H1 (cell line): Measurements from ENCODE around the gene GSTT2. TPM values are rescaled to one million over a fixed set of nuclear protein-coding genes. Genes with fewer than 3 reads are reported as not detected.
"Not testable (repeated sequence)": the region's sequence is repeated elsewhere in the genome, so short reads cannot be mapped to it uniquely, and the experiment has no call there.

Source experiments
- CTCF ChIA-PET: fragments of 300-600 bp; sonication (Branson Sonifier 250); formaldehyde crosslinking; loops from one replicate; lab custom pipeline; 2021; ENCODE audit not compliant: partially characterized antibody; lab: Charles Lee
- POLR2A ChIA-PET: fragments of 300-600 bp; sonication (Branson Sonifier 250); formaldehyde crosslinking; loops from one replicate; lab custom pipeline; 2021; ENCODE audit warnings: inconsistent platforms; ENCODE audit not compliant: partially characterized antibody; lab: Charles Lee
- DNase-seq, 2 experiments: peaks; one replicate each; pipeline versions ENCODE4 v3.0.0 to v3.0.0-alpha.2; 2010 to 2022; ENCODE audit warnings: low spot score in 2 of 2, low read depth in 1 of 2, mixed read lengths in 1 of 2
- FAIRE-seq: peaks from 2 replicates; lab custom pipeline; 2011; peaks lifted over from hg19 to GRCh38; lab: Jason Lieb, UNC
- H2AFZ ChIP-seq: 2 replicates; pipeline ENCODE4 v1.8.1; 2012; ENCODE audit warnings: low read length, inconsistent platforms
- H2AK5ac ChIP-seq: 2 replicates; pipeline ENCODE4 v1.6.1; 2013; ENCODE audit warnings: low read depth, low read length
- H2BK120ac ChIP-seq: replicated peaks from 2 replicates; pipeline ENCODE3; 2013; ENCODE audit warnings: low read depth, low read length, inconsistent platforms
- H2BK12ac ChIP-seq: 2 replicates; pipeline ENCODE4 v1.6.1; 2013; ENCODE audit warnings: low read depth, low read length
- H2BK15ac ChIP-seq: 2 replicates; pipeline ENCODE4 v1.6.1; 2013; ENCODE audit warnings: low read length
- H2BK20ac ChIP-seq: 2 replicates; pipeline ENCODE4 v1.6.1; 2013; ENCODE audit warnings: low read length
- H2BK5ac ChIP-seq: 2 replicates; pipeline ENCODE4 v1.6.1; 2013; ENCODE audit warnings: low read depth, low read length
- H3K14ac ChIP-seq: 2 replicates; pipeline ENCODE4 v1.6.1; 2013; ENCODE audit warnings: inconsistent platforms; ENCODE audit not compliant: insufficient read length
- H3K18ac ChIP-seq: 2 replicates; pipeline ENCODE4 v1.6.1; 2013; ENCODE audit warnings: low read length; ENCODE audit errors: extremely low read depth
- H3K23ac ChIP-seq: 2 replicates; pipeline ENCODE4 v1.6.1; 2013; ENCODE audit warnings: inconsistent platforms; ENCODE audit not compliant: insufficient read length
- H3K23me2 ChIP-seq: 2 replicates; pipeline ENCODE4 v1.6.1; 2013; ENCODE audit warnings: low read depth, low read length
- H3K27ac ChIP-seq: 2 replicates; pipeline ENCODE4 v1.6.1; 2011; ENCODE audit warnings: low read depth, low read length, inconsistent platforms
- H3K27me3 ChIP-seq, 4 experiments: replicated peaks in 1 of 4; 1 replicate in 1 of 4; 2 replicates in 3 of 4; pipeline versions ENCODE4 v1.6.1 to v1.8.1; 2011 to 2013; ENCODE audit warnings: low read length in 3 of 4, mild to moderate bottlenecking in 3 of 4, inconsistent platforms in 2 of 4, mixed read lengths in 2 of 4, moderate library complexity in 1 of 4; ENCODE audit not compliant: control insufficient read depth in 3 of 4, insufficient read depth in 3 of 4; ENCODE audit errors: extremely low read depth in 1 of 4
- H3K36me3 ChIP-seq, 4 experiments: 2 replicates each; pipeline versions ENCODE4 v1.6.1 to v1.8.1; 2011 to 2013; ENCODE audit warnings: mild to moderate bottlenecking in 4 of 4, low read length in 3 of 4, moderate library complexity in 2 of 4, control low read depth in 1 of 4, inconsistent platforms in 1 of 4; ENCODE audit not compliant: insufficient read depth in 4 of 4, control insufficient read depth in 2 of 4
- H3K4ac ChIP-seq: replicated peaks from 2 replicates; pipeline ENCODE3; 2013; ENCODE audit warnings: low read length, low read depth, mixed read lengths, inconsistent platforms; ENCODE audit not compliant: insufficient read length
- H3K4me1 ChIP-seq, 4 experiments: replicated peaks in 1 of 4; 1 replicate in 1 of 4; 2 replicates in 3 of 4; pipeline versions ENCODE4 v1.6.1 to v1.8.1; 2011 to 2013; ENCODE audit warnings: low read length in 3 of 4, inconsistent platforms in 2 of 4, mixed read lengths in 1 of 4; ENCODE audit not compliant: insufficient read depth in 4 of 4, control insufficient read depth in 3 of 4
- H3K4me2 ChIP-seq, 2 experiments: 2 replicates each; pipeline versions ENCODE4 v1.6.1 to v1.8.1; 2011 to 2013; ENCODE audit warnings: low read depth in 2 of 2, low read length in 2 of 2, control low read depth in 1 of 2, inconsistent platforms in 1 of 2, mild to moderate bottlenecking in 1 of 2; ENCODE audit not compliant: insufficient read depth in 1 of 2
- H3K4me3 ChIP-seq, 4 experiments: fragments of 200-600, 300-600 bp in 1 of 4; sonication (generic), shearing (Covaris generic), sonication (Bioruptor Twin) in 1 of 4; 2 replicates each; pipeline versions ENCODE4 v1.5.1 to v1.8.1; 2011 to 2016; ENCODE audit warnings: low read length in 4 of 4, low read depth in 3 of 4, control low read depth in 2 of 4, inconsistent platforms in 2 of 4, mild to moderate bottlenecking in 2 of 4, mixed read lengths in 1 of 4, moderate library complexity in 1 of 4; ENCODE audit not compliant: insufficient read depth in 2 of 4; ENCODE audit errors: extremely low read depth in 1 of 4
- H3K56ac ChIP-seq: replicated peaks from 2 replicates; pipeline ENCODE3; 2013; ENCODE audit warnings: low read depth, mild to moderate bottlenecking, mixed read lengths, low read length, inconsistent platforms; ENCODE audit not compliant: insufficient read length
- H3K79me1 ChIP-seq: 2 replicates; pipeline ENCODE4 v1.6.1; 2013; ENCODE audit warnings: low read depth, low read length, control low read depth
- H3K79me2 ChIP-seq, 2 experiments: 2 replicates each; pipeline versions ENCODE4 v1.6.1 to v1.8.1; 2012 to 2013; ENCODE audit warnings: low read length in 2 of 2, mild to moderate bottlenecking in 2 of 2, inconsistent platforms in 1 of 2; ENCODE audit not compliant: insufficient read depth in 2 of 2, control insufficient read depth in 1 of 2
- H3K9ac ChIP-seq, 4 experiments: replicated peaks in 1 of 4; 1 replicate in 1 of 4; 2 replicates in 3 of 4; pipeline versions ENCODE4 v1.6.1 to v1.8.1; 2011 to 2013; ENCODE audit warnings: low read depth in 3 of 4, low read length in 3 of 4, control low read depth in 2 of 4, mild to moderate bottlenecking in 2 of 4, moderate library complexity in 2 of 4, inconsistent platforms in 1 of 4; ENCODE audit errors: extremely low read depth in 1 of 4
- H3K9me3 ChIP-seq, 2 experiments: 2 replicates each; pipeline versions ENCODE4 v1.6.1 to v1.8.1; 2012 to 2013; ENCODE audit warnings: mild to moderate bottlenecking in 2 of 2, moderate library complexity in 2 of 2, control low read depth in 1 of 2, inconsistent platforms in 1 of 2, low read depth in 1 of 2, low read length in 1 of 2, mixed read lengths in 1 of 2; ENCODE audit not compliant: insufficient read depth in 2 of 2
- H4K20me1 ChIP-seq, 2 experiments: replicated peaks in 1 of 2; 2 replicates each; pipeline versions ENCODE3 to v1.8.1; 2011 to 2013; ENCODE audit warnings: inconsistent platforms in 2 of 2, low read length in 2 of 2, mild to moderate bottlenecking in 1 of 2; ENCODE audit not compliant: insufficient read depth in 2 of 2, control insufficient read depth in 1 of 2
- H4K5ac ChIP-seq: 2 replicates; pipeline ENCODE4 v1.6.1; 2013; ENCODE audit warnings: low read length, low read depth, mixed read lengths, inconsistent platforms; ENCODE audit not compliant: insufficient read length
- H4K8ac ChIP-seq: 2 replicates; pipeline ENCODE4 v1.8.0; 2013; ENCODE audit warnings: mild to moderate bottlenecking, moderate library complexity, low read length, inconsistent platforms; ENCODE audit not compliant: insufficient read depth; ENCODE audit errors: extremely low read depth
- H4K91ac ChIP-seq: replicated peaks from 2 replicates; pipeline ENCODE3; 2013; ENCODE audit warnings: low read length, mixed read lengths, inconsistent platforms; ENCODE audit not compliant: insufficient read length
- WGBS, 2 experiments: shearing (Covaris generic) in 1 of 2; methylation state at CpG; one replicate each; pipeline versions ENCODE4 v1.1.6 to v1.1.7; 2013 to 2015; ENCODE audit warnings: low lambda C conversion rate in 2 of 2, mixed read lengths in 2 of 2, inconsistent platforms in 1 of 2, low coverage in 1 of 2, missing lambda C conversion rate in 1 of 2; ENCODE audit not compliant: insufficient replicate concordance in 2 of 2, insufficient coverage in 1 of 2, insufficient read length in 1 of 2; ENCODE audit errors: extremely low coverage in 1 of 2, missing lambda C conversion rate in 1 of 2; 5-methylcytosine and 5-hydroxymethylcytosine counted together
- polyA plus RNA-seq, 7 experiments: library from polyadenylated mRNA; depleted of rRNA in 3 of 7; stranded (reverse) in 5 of 7; unstranded in 2 of 7; fragments of >200 nt in 5 of 7; fragments of 200-250 nt in 2 of 7; gene quantifications; 1 replicate in 5 of 7; 2 replicates in 1 of 7; 4 replicates in 1 of 7; pipeline versions ENCODE4 v1.2.1 to v1.2.3, GENCODE V29; 2011 to 2013; ENCODE audit warnings: missing spikeins in 2 of 7, mixed read lengths in 2 of 7
- total RNA-seq: library from RNA; stranded (reverse); fragmentation: NEBNext Ultra II Directional; extraction: Animal tissue kit (Norgen Biotek cat#: 25700); gene quantifications from 2 replicates; pipeline ENCODE4 v1.2.1, GENCODE V29; 2021

GSTT2 gene
- total and polyA plus RNA-seq, 2 of the 8 experiments (the other 6 are each of a cell fraction or from before 2014, with no cell fraction given) = 1.1 to 1.5 TPM

DNA sequence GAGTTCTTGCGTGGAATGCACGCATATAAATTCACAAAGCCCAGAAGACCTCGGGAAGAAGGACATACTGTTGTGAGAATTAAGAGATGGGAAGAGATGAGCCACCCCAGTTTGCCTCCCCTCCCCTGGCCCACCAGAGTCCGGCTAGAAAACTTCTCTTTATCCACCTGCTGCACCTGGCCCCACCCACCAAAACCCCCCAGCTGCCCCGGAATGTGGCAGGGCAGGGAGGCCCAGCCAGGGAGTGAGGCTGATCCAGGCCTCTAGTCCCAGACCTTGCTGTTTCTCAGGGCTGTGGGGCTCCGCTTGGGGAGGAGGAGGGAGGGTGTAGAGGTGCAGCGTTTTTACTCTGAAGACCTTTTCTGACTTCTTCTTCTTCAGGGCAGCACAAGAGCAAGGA lies 633 bp downstream of the GSTT2 start:
- H2BK12ac ChIP-seq, H3K18ac ChIP-seq, H2BK120ac ChIP-seq, H3K23ac ChIP-seq, H3K9me3 ChIP-seq, H3K4me3 ChIP-seq, H2AFZ ChIP-seq, H4K8ac ChIP-seq, H2BK15ac ChIP-seq, H3K36me3 ChIP-seq, H3K14ac ChIP-seq, H4K91ac ChIP-seq, POLR2A ChIA-PET, H2BK20ac ChIP-seq, H2AK5ac ChIP-seq, H3K79me2 ChIP-seq, H4K5ac ChIP-seq, H3K9ac ChIP-seq, H3K27me3 ChIP-seq, H3K56ac ChIP-seq, H3K4me1 ChIP-seq, H2BK5ac ChIP-seq, H3K79me1 ChIP-seq, FAIRE-seq, H3K27ac ChIP-seq, H3K23me2 ChIP-seq, CTCF ChIA-PET, H4K20me1 ChIP-seq, H3K4ac ChIP-seq: not testable (repeated sequence)
- peak overlapping the region in 1 of 2 experiments; percentile 13; a peak in 1 of 4 replicates for H3K4me2 ChIP-seq
- WGBS, 2 experiments = 52% methylated on average over 5 of the region's 7 CpGs; no CpG with 5 or more reads in 1 of the 2 experiments
- peak in 1 of 2 experiments; percentile 49 for DNase-seq
